Transverse colon (tissue), 4 donors: ENCODE measurements around the gene MBNL1. TPM values are rescaled to one million over a fixed set of nuclear protein-coding genes. Genes with fewer than 3 reads are reported as not detected.

Experiments
- DNase-seq: peaks from one replicate; pipeline ENCODE4 v3.0.0-alpha.2; 2019
- H3K27ac ChIP-seq, 4 donors: fragments of 200-600 bp; sonication (generic); 2 replicates each; pipeline ENCODE4 v1.5.1; 2016 to 2018; ENCODE audit warnings: inconsistent platforms in 4 of 4
- H3K27me3 ChIP-seq: fragments of 200-600 bp; sonication (generic); 2 replicates; pipeline ENCODE4 v1.5.1; 2017; ENCODE audit warnings: inconsistent platforms
- H3K36me3 ChIP-seq, 4 donors: fragments of 200-600 bp; sonication (generic); 2 replicates each; pipeline ENCODE4 v1.5.1; 2017 to 2019; ENCODE audit warnings: inconsistent platforms in 4 of 4
- H3K4me1 ChIP-seq, 4 donors: fragments of 200-600 bp; sonication (generic); 2 replicates each; pipeline ENCODE4 v1.5.1; 2017 to 2020; ENCODE audit warnings: inconsistent platforms in 4 of 4
- H3K4me3 ChIP-seq, 4 donors: fragments of 200-600 bp; sonication (generic); 1 replicate in 1 of 4; 2 replicates in 3 of 4; pipeline versions ENCODE4 v1.5.1 to v1.6.1; 2017 to 2019; ENCODE audit warnings: inconsistent platforms in 4 of 4
- H3K9me3 ChIP-seq, 2 donors: fragments of 200-600 bp; sonication (generic); 2 replicates each; pipeline ENCODE4 v1.5.1; 2017 to 2019; ENCODE audit warnings: inconsistent platforms in 2 of 2
- CTCF ChIP-seq, 5 experiments: fragments of 200-600 bp in 3 of 5; fragments of 450-650 bp in 2 of 5; sonication (generic) in 3 of 5; IDR thresholded peaks; 1 replicate in 2 of 5; 2 replicates in 3 of 5; pipeline ENCODE4 v1.5.1; 2016 to 2017; ENCODE audit warnings: antibody characterized with exemption in 5 of 5, inconsistent platforms in 3 of 5, mild to moderate bottlenecking in 2 of 5, moderate library complexity in 1 of 5
- EP300 ChIP-seq: sonication (generic); formaldehyde crosslinking; IDR thresholded peaks from one replicate; pipeline ENCODE4 v1.6.1; 2017; ENCODE audit warnings: antibody characterized with exemption, low read depth
- POLR2A ChIP-seq: fragments of 450-650 bp; IDR thresholded peaks from one replicate; pipeline ENCODE4 v1.6.1; 2016; ENCODE audit warnings: antibody characterized with exemption, mild to moderate bottlenecking, moderate library complexity
- POLR2AphosphoS5 ChIP-seq, 3 donors: sonication (generic); formaldehyde crosslinking; IDR thresholded peaks; one replicate each; pipeline ENCODE4 v1.6.1; 2016; ENCODE audit warnings: antibody characterized with exemption in 3 of 3
- WGBS, 2 donors: methylation state at CpG; one replicate each; pipeline ENCODE4 v1.1.5; 2018; ENCODE audit warnings: low coverage in 1 of 2; 5-methylcytosine and 5-hydroxymethylcytosine counted together
- in situ Hi-C, 4 donors: fragments of 200-750 bp; cut with MboI; loops; one replicate each; pipeline versions ENCODE4 v1.15.0 to v1.15.1; 2017; ENCODE audit warnings: low sequenced_read_pairs in 3 of 4, low pct_ligation_motif_present in 1 of 4, low pct_unique_long_range_greater_than_20kb in 1 of 4
- intact Hi-C: fragments of 100-400 bp; cut with DNase I; formaldehyde crosslinking; loops from one replicate; pipeline ENCODE4 v1.15.1; 2023; ENCODE audit warnings: low total_unique reads
- total RNA-seq, 4 donors: library from RNA; depleted of rRNA; stranded (reverse); fragments of >200 nt; gene quantifications; one replicate each; pipeline ENCODE4 v1.1.0, GENCODE V29; 2016

MBNL1 gene
- total RNA-seq, 4 donors from 2014 or later: 232 to 658 (median 509) TPM

DNA sequence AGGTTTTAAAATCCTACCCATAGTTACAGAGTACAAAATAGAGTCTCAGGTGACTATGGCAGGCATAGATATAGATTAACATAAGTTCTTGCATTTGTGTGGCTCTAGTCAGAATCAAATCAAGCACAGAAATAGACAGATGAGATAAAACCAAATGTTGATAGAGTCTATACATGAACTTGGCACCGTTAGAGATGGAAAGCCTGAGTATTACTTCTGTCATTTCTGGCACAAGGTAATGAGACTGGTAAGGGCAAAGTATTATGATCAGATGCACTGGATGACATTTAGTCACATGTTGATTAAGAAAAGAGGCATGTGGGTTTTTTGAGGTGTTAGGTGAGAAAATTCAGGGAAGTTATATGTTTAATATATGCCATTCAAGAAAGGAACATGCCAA, 219.7 kb downstream of the MBNL1 start:
- no peak for DNase-seq
- no peaks in the 10 kb centered on the region for H3K36me3 ChIP-seq
- intact Hi-C loops: no loop called here
- no peak overlapping the region for H3K27ac ChIP-seq
- TF ChIP-seq CTCF (IDR thresholded peaks at IDR 0.05): no peak
- TF ChIP-seq EP300: no peak
- no peak for TF ChIP-seq POLR2AphosphoS5 (IDR thresholded peaks at IDR 0.05)
- no peak for TF ChIP-seq POLR2A
- no peaks in the 10 kb centered on the region for H3K4me1 ChIP-seq
- in situ Hi-C loops: loop anchor here in 1 of 4 donors (25.0 kb wide), 1 partner anchor 474 kb away; no protein-coding TSS in a partner anchor
- 72 to 88% methylated on average over 1 of the region's 1 CpG for WGBS, 2 donors
- H3K9me3 ChIP-seq: no peaks in the 10 kb centered on the region
- H3K27me3 ChIP-seq: no peaks in the 10 kb centered on the region
- no peak overlapping the region for H3K4me3 ChIP-seq

DNA sequence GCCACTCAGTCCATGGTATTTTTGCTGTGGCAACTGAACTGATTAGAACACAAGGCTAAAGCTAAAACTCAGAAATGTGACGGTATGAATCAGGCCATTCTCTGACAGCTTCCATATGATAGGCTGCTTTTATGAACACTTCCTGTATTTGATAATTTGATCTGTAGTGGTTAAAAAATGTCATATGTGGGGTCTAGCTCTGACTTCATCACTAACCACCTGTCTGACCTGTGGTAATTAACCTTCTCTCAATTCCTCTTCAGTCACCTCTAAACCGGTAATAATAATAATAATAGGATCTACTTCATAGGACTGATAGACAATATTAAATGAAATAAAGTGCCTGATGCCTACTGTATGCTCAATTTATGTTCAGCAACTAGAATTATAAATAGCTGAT, 223.2 kb downstream of the MBNL1 start:
- intact Hi-C loops: no loop called here
- Histone ChIP-seq H3K27me3 (no peaks in the 10 kb centered on the region), H3K4me3 (no peak overlapping the region), H3K4me1 (no peaks in the 10 kb centered on the region), H3K36me3 (no peaks in the 10 kb centered on the region), H3K9me3 (no peaks in the 10 kb centered on the region), H3K27ac (no peak overlapping the region)
- in situ Hi-C loops: loop anchor here in 1 of 4 donors (25.0 kb wide), 1 partner anchor 470 kb away; no protein-coding TSS in a partner anchor
- TF ChIP-seq CTCF (IDR thresholded peaks at IDR 0.05) (no peak), EP300 (no peak), POLR2A (no peak), POLR2AphosphoS5 (IDR thresholded peaks at IDR 0.05) (no peak)
- WGBS, 2 donors: 82 to 89% methylated on average over 2 of the region's 2 CpGs
- no peak for DNase-seq

DNA sequence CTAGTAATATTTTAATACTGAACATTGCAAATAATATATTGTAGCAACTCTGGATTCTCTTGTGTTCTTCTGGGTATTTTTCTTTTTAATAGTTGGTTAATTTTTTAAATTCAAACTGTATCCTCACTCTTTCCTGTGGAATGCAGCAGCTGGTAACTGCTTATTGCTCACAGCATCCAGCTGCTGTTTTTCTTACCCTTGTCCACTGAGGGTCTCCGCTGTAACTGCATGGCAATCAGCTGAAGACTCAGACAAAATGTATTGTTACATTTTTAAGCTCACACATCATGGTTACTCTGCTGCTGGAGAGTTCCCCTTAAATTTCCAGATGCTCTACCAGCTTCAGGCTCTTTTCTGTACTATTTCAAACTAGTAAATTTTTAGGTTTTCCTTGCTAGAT, 227.6 kb downstream of the MBNL1 start:
- Histone ChIP-seq H3K27ac (no peak overlapping the region), H3K36me3 (no peaks in the 10 kb centered on the region), H3K4me1 (peaks cover 0 to 6% (median 0%) of the 10 kb centered on the region in 4 donors), H3K4me3 (no peak overlapping the region), H3K9me3 (no peaks in the 10 kb centered on the region), H3K27me3 (no peaks in the 10 kb centered on the region)
- TF ChIP-seq POLR2AphosphoS5 (IDR thresholded peaks at IDR 0.05): no peak
- TF ChIP-seq EP300: no peak
- TF ChIP-seq CTCF (IDR thresholded peaks at IDR 0.05): no peak
- TF ChIP-seq POLR2A: no peak
- in situ Hi-C loops: loop anchor here in 1 of 4 donors (25.0 kb wide), 1 partner anchor 466 kb away; no protein-coding TSS in a partner anchor
- intact Hi-C loops: no loop called here
- WGBS, 2 donors: 93% methylated on average over 1 of the region's 1 CpG; no CpG with 5 or more reads in 1 of the 2 donors
- no peak for DNase-seq

DNA sequence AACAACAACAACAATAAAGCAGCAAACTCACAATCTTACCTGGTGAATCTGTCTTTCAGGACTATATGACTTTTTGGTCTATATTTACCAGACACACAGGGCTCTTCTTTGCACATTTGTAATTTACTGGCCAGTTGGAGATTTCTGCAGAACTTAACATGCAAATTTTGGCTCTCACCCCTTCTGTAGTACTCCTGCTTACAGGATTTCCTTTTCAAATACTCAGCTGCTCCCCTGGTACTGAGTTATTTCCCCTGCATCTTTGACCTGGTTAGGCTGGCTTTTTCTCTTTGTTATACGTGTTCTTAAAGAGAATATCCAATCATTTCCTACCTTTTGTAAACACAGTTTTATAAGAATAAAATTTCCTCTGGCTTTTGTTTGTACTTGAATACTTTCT, 228.0 kb downstream of the MBNL1 start:
- Histone ChIP-seq H3K9me3 (no peaks in the 10 kb centered on the region), H3K27me3 (no peaks in the 10 kb centered on the region), H3K36me3 (no peaks in the 10 kb centered on the region), H3K4me1 (peaks cover 0 to 6% (median 0%) of the 10 kb centered on the region in 4 donors), H3K4me3 (no peak overlapping the region), H3K27ac (peak overlapping the region in 2 of 4 donors; percentile 26 to 51)
- TF ChIP-seq EP300 (no peak), POLR2AphosphoS5 (IDR thresholded peaks at IDR 0.05) (no peak), CTCF (IDR thresholded peaks at IDR 0.05) (no peak), POLR2A (no peak)
- no peak for DNase-seq
- in situ Hi-C loops: loop anchor here in 1 of 4 donors (25.0 kb wide), 1 partner anchor 466 kb away; no protein-coding TSS in a partner anchor
- WGBS, 2 donors: 13 to 34% methylated on average over 1 of the region's 1 CpG
- intact Hi-C loops: no loop called here
